SK-N-SH treated with all-trans-retinoic acid at 6 μM for 48 hours (cell line): Measurements from ENCODE around the gene AHCYL2.

Experiments used
- ATAC-seq: fragments of 200-7000 bp; cut with Tn5 transposase; 3 replicates; pipeline ENCODE4 v1.9.1; 2020; ENCODE audit warnings: mild to moderate bottlenecking, moderate library complexity
- BACH2 ChIP-seq: fragments of 250-450 bp; sonication (Bioruptor Pico); IDR thresholded peaks from 2 replicates; pipeline ENCODE4 v1.9.0; 2021; ENCODE audit warnings: mild to moderate bottlenecking, borderline replicate concordance
- CREB5 ChIP-seq: fragments of 250-450 bp; sonication (Bioruptor Pico); IDR thresholded peaks from 2 replicates; pipeline ENCODE4 v1.5.1; 2020; ENCODE audit warnings: low read depth, mild to moderate bottlenecking, moderate library complexity
- CSDC2 ChIP-seq: fragments of 250-450 bp; sonication (Bioruptor Pico); IDR thresholded peaks from 2 replicates; pipeline ENCODE4 v1.5.0; 2020; ENCODE audit warnings: mild to moderate bottlenecking, moderate library complexity
- CSRNP3 ChIP-seq: fragments of 250-450 bp; sonication (Bioruptor Pico); IDR thresholded peaks from 2 replicates; pipeline ENCODE4 v1.5.1; 2021; ENCODE audit warnings: mild to moderate bottlenecking, moderate library complexity
- ESRRG ChIP-seq: fragments of 250-450 bp; sonication (Bioruptor Pico); IDR thresholded peaks from 2 replicates; pipeline ENCODE4 v1.6.1; 2021; ENCODE audit warnings: mild to moderate bottlenecking
- GLIS3 ChIP-seq: fragments of 250-450 bp; sonication (Bioruptor Pico); IDR thresholded peaks from 2 replicates; pipeline ENCODE4 v1.5.0; 2020; ENCODE audit warnings: mild to moderate bottlenecking, moderate library complexity
- ISL1 ChIP-seq: fragments of 250-450 bp; sonication (Bioruptor Pico); IDR thresholded peaks from 2 replicates; pipeline ENCODE4 v2.1.2; 2022; ENCODE audit warnings: mild to moderate bottlenecking, moderate library complexity
- OSR1 ChIP-seq: fragments of 250-450 bp; sonication (Bioruptor Pico); IDR thresholded peaks from 2 replicates; pipeline ENCODE4 v1.8.0; 2022; ENCODE audit warnings: moderate library complexity, mild to moderate bottlenecking, inconsistent platforms
- RARB ChIP-seq: fragments of 250-450 bp; sonication (Bioruptor Pico); IDR thresholded peaks from 2 replicates; pipeline ENCODE4 v1.8.0; 2021; ENCODE audit warnings: mild to moderate bottlenecking, moderate library complexity
- SNAI2 ChIP-seq: fragments of 250-450 bp; sonication (Bioruptor Pico); IDR thresholded peaks from 2 replicates; pipeline ENCODE4 v1.5.0; 2020; ENCODE audit warnings: mild to moderate bottlenecking, moderate library complexity
- TCF4 ChIP-seq: fragments of 250-450 bp; sonication (Bioruptor Pico); IDR thresholded peaks from 2 replicates; pipeline ENCODE4 v1.8.0; 2021; ENCODE audit warnings: mild to moderate bottlenecking, moderate library complexity, borderline replicate concordance
- TOX ChIP-seq: fragments of 250-450 bp; sonication (Bioruptor Pico); IDR thresholded peaks from 2 replicates; pipeline ENCODE4 v1.8.0; 2021; ENCODE audit warnings: mild to moderate bottlenecking, moderate library complexity, borderline replicate concordance
- ZC3H10 ChIP-seq: fragments of 250-450 bp; sonication (Bioruptor Pico); IDR thresholded peaks from 2 replicates; pipeline ENCODE4 v1.5.1; 2021; ENCODE audit warnings: mild to moderate bottlenecking, moderate library complexity
- ZFP3 ChIP-seq: fragments of 250-450 bp; sonication (Bioruptor Pico); IDR thresholded peaks from 2 replicates; pipeline ENCODE4 v1.5.0; 2020; ENCODE audit warnings: mild to moderate bottlenecking, moderate library complexity
- ZFP30 ChIP-seq: fragments of 450-650 bp; formaldehyde crosslinking; IDR thresholded peaks from 2 replicates; pipeline ENCODE4 v1.5.0; 2022; ENCODE audit warnings: mild to moderate bottlenecking, moderate library complexity
- ZNF565 ChIP-seq: fragments of 450-650 bp; formaldehyde crosslinking; conservative IDR thresholded peaks from 2 replicates; pipeline ENCODE4 v1.5.0; 2020; ENCODE audit warnings: low read depth, mild to moderate bottlenecking, moderate library complexity
- ZNF70 ChIP-seq: fragments of 450-650 bp; formaldehyde crosslinking; IDR thresholded peaks from 2 replicates; pipeline ENCODE4 v1.5.0; 2020; ENCODE audit warnings: mild to moderate bottlenecking, moderate library complexity
- ZNF8 ChIP-seq: fragments of 450-650 bp; formaldehyde crosslinking; IDR thresholded peaks from 2 replicates; pipeline ENCODE4 v1.5.0; 2020; ENCODE audit warnings: mild to moderate bottlenecking, moderate library complexity
- TF ChIP-seq, protein P1 (sequence below): fragments of 250-450 bp; sonication (Bioruptor Pico); IDR thresholded peaks from 2 replicates; pipeline ENCODE4 v1.5.0; 2020; ENCODE audit warnings: mild to moderate bottlenecking, moderate library complexity
- TF ChIP-seq, protein P2 (sequence below): fragments of 250-450 bp; sonication (Bioruptor Pico); IDR thresholded peaks from 2 replicates; pipeline ENCODE4 v1.8.0; 2021; ENCODE audit warnings: low read depth, mild to moderate bottlenecking, moderate library complexity, borderline replicate concordance
- TF ChIP-seq, protein P3 (sequence below): fragments of 250-450 bp; sonication (Bioruptor Pico); IDR thresholded peaks from 2 replicates; pipeline ENCODE4 v1.8.0; 2020; ENCODE audit warnings: mild to moderate bottlenecking, moderate library complexity, borderline replicate concordance

The AHCYL2 gene

DNA sequence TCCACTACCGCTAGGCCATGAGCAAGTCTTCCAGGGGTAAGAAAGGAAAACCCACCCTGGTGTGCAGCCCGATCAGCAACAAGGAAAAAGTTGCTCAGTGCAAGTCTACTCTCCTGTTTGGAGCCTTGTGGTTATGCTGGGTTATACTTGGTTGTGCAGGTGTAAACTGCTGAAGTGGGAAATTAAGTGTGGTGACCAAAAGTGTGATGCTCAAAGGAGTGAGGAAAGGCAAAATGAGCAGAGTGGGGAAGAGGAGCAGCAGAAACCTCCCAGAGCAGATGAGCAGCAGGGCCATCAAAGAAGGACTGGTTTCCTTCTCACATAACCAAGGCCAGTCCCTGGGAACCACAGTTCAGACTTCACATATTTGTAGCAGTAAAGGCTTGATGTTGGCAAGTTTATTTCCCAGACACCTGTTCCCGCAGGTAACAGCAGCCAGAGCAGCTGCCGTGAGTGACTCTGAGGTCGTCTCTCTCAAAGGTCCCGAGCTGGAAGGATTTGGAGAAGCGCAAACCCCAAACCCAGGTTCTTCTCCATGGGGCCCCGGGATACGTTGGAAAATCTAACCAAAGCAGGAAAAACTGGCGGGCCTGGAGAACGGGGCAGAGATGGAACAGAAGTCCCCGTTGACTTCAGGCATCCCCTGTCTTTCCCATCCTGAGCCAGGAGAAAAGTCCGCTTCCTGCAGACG is 37.0 kb upstream of the AHCYL2 start:
- TF ChIP-seq ZNF70 (no peak), ISL1 (CRISPR knock-in tag) (no peak), CREB5 (CRISPR knock-in tag) (no peak), ZNF565 (CRISPR knock-in tag) (no peak), GLIS3 (no peak), ZFP30 (CRISPR knock-in tag) (no peak), CSDC2 (no peak), TCF4 (CRISPR knock-in tag) (no peak), ZC3H10 (CRISPR knock-in tag) (no peak), BACH2 (CRISPR knock-in tag) (no peak), ZNF8 (no peak), ZFP3 (no peak), SNAI2 (CRISPR knock-in tag) (no peak), CSRNP3 (CRISPR knock-in tag) (no peak), ESRRG (CRISPR knock-in tag) (no peak), OSR1 (no peak), RARB (CRISPR knock-in tag) (no peak)
- TF ChIP-seq, protein P1, sequence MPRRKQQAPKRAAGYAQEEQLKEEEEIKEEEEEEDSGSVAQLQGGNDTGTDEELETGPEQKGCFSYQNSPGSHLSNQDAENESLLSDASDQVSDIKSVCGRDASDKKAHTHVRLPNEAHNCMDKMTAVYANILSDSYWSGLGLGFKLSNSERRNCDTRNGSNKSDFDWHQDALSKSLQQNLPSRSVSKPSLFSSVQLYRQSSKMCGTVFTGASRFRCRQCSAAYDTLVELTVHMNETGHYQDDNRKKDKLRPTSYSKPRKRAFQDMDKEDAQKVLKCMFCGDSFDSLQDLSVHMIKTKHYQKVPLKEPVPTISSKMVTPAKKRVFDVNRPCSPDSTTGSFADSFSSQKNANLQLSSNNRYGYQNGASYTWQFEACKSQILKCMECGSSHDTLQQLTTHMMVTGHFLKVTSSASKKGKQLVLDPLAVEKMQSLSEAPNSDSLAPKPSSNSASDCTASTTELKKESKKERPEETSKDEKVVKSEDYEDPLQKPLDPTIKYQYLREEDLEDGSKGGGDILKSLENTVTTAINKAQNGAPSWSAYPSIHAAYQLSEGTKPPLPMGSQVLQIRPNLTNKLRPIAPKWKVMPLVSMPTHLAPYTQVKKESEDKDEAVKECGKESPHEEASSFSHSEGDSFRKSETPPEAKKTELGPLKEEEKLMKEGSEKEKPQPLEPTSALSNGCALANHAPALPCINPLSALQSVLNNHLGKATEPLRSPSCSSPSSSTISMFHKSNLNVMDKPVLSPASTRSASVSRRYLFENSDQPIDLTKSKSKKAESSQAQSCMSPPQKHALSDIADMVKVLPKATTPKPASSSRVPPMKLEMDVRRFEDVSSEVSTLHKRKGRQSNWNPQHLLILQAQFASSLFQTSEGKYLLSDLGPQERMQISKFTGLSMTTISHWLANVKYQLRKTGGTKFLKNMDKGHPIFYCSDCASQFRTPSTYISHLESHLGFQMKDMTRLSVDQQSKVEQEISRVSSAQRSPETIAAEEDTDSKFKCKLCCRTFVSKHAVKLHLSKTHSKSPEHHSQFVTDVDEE (CRISPR knock-in tag), result no peak
- TF ChIP-seq, protein P2, sequence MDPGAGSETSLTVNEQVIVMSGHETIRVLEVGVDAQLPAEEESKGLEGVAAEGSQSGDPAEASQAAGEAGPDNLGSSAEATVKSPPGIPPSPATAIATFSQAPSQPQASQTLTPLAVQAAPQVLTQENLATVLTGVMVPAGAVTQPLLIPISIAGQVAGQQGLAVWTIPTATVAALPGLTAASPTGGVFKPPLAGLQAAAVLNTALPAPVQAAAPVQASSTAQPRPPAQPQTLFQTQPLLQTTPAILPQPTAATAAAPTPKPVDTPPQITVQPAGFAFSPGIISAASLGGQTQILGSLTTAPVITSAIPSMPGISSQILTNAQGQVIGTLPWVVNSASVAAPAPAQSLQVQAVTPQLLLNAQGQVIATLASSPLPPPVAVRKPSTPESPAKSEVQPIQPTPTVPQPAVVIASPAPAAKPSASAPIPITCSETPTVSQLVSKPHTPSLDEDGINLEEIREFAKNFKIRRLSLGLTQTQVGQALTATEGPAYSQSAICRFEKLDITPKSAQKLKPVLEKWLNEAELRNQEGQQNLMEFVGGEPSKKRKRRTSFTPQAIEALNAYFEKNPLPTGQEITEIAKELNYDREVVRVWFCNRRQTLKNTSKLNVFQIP (CRISPR knock-in tag), result no peak
- peak; percentile 2; the same call in 2 of the 3 replicates for ATAC-seq

GRCh38 chr7:129188372-129188891 is 36.4 kb upstream of the AHCYL2 start, which contains the start of gene SMO:
TSS of gene SMO (plus strand) at chr7:129188633. CDS start at chr7:129189152, 519 bp downstream.
- no peak for TF ChIP-seq ESRRG (CRISPR knock-in tag)
- TF ChIP-seq CSDC2, result no peak
- TF ChIP-seq, protein P3, sequence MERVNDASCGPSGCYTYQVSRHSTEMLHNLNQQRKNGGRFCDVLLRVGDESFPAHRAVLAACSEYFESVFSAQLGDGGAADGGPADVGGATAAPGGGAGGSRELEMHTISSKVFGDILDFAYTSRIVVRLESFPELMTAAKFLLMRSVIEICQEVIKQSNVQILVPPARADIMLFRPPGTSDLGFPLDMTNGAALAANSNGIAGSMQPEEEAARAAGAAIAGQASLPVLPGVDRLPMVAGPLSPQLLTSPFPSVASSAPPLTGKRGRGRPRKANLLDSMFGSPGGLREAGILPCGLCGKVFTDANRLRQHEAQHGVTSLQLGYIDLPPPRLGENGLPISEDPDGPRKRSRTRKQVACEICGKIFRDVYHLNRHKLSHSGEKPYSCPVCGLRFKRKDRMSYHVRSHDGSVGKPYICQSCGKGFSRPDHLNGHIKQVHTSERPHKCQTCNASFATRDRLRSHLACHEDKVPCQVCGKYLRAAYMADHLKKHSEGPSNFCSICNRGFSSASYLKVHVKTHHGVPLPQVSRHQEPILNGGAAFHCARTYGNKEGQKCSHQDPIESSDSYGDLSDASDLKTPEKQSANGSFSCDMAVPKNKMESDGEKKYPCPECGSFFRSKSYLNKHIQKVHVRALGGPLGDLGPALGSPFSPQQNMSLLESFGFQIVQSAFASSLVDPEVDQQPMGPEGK (CRISPR knock-in tag), result 0 out of 2 replicates have a peak, but pooled peaks have one; percentile 35
- no peak for TF ChIP-seq TOX (CRISPR knock-in tag)
- TF ChIP-seq ZFP3, result no peak
- no peak for TF ChIP-seq OSR1
- no peak for TF ChIP-seq ISL1 (CRISPR knock-in tag)
- no peak for TF ChIP-seq GLIS3
- TF ChIP-seq, all 23 proteins: peak for 1
- peak; percentile 88 for ATAC-seq
